T-helper 2 cell treated with Interferon-gamma antibody and Interleukin-4, amounts not matched to agents 5 μg/mL and 100 μg/mL, for 36 hours (primary cell): ENCODE data around the gene ARHGAP45.
"Not testable (repeated sequence)": the region's sequence is repeated elsewhere in the genome, so short reads cannot be mapped to it uniquely, and the experiment has no call there.

ENCODE experiments used
- DNase-seq: peaks from one replicate; pipeline ENCODE4 v3.0.0; 2021; ENCODE audit warnings: low spot score
- H3K27ac Mint-ChIP-seq: one replicate; pipeline ENCODE4 v1.8.0; 2021; ENCODE audit warnings: mild to moderate bottlenecking, mixed read lengths
- H3K27me3 Mint-ChIP-seq: one replicate; pipeline ENCODE4 v1.8.0; 2021; ENCODE audit warnings: low read depth, mixed read lengths
- H3K36me3 Mint-ChIP-seq: one replicate; pipeline ENCODE4 v1.8.0; 2021; ENCODE audit warnings: low read depth, mixed read lengths
- H3K4me1 Mint-ChIP-seq: one replicate; pipeline ENCODE4 v1.8.0; 2021; ENCODE audit warnings: low read depth, mixed read lengths
- H3K4me3 Mint-ChIP-seq: one replicate; pipeline ENCODE4 v1.8.0; 2022; ENCODE audit warnings: mild to moderate bottlenecking, moderate library complexity, mixed read lengths
- H3K9me3 Mint-ChIP-seq: one replicate; pipeline ENCODE4 v1.8.0; 2021; ENCODE audit warnings: mixed read lengths

ARHGAP45 gene

DNA sequence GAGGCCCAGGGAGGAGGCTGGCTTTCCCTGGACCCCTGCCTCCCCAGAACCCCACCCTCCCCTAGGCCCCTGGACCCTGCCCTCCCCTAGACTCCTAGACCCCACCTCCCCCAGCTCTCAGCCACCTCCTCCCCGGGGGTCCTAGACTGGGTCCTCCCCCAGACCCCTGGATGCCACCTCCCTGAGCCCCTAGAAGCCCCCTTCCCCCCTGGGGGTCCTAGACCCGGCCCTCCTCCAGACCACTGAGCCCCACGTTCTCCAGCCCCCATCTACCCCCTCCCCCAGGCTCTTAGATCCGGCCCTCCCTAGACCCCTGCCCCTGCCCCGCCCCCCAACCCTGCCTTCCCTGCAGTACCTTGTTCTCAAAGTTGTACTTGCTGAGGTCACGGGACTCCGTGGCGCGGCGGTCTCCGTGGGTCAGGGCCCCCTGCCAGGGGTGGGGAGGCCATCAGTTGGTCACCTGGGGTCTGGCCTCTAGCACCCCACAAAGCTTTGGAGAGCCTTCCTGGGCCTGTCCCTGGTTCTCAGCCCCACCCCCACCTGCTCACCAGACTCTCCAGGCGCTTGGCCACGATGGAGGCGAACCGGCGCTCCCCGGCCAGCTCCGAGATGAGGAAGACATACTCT is 44.8 kb downstream of the ARHGAP45 start:
- H3K36me3 Mint-ChIP-seq, result peaks cover 3% of the 10 kb centered on the region
- no peak overlapping the region for H3K27ac Mint-ChIP-seq
- no peaks in the 10 kb centered on the region for H3K4me1 Mint-ChIP-seq
- H3K27me3 Mint-ChIP-seq, result no peaks in the 10 kb centered on the region
- H3K4me3 Mint-ChIP-seq, result no peak overlapping the region
- DNase-seq, result no peak
- H3K9me3 Mint-ChIP-seq, result no peaks in the 10 kb centered on the region

DNA sequence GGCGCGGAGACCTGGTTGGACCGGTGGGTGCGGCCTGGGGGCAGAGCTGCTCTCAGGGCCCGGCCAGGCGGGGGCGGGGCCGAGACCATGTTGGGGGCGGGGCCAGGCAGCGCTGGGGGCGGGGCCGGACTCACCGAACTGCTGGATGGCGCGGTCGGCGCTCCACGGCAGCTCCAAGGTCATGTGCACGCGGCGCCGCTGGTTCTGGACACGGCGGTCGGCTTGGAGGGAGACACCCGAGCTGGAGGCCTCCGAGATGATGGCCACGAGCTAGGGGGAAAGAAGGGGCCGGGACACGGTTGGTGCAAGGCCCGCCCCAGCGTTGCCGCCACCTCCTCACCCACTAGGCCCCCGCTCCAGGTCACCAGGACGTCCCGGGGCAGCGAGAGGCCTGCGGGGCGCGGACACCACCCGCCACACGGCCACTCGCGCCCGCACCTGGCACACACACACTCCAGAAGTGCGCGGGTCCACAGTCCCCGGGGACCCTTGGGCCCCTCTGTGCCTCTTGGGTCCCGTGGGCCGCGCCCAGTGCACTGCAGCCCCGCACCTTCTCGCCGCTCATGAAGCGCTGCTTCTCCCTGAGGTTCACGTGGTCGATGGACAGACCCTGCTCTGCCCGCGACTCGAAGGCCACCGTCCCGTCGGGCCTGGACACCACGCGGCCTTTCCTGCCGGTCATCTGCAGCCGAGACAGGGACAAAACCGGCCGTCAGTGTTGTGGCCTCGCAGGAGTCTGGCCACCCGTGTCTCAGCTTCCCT is 45.5 kb downstream of the ARHGAP45 start:
- H3K9me3 Mint-ChIP-seq, result no peaks in the 10 kb centered on the region
- H3K4me1 Mint-ChIP-seq, result no peaks in the 10 kb centered on the region
- DNase-seq, result no peak
- H3K27ac Mint-ChIP-seq, result no peak overlapping the region
- H3K4me3 Mint-ChIP-seq, result no peak overlapping the region
- H3K27me3 Mint-ChIP-seq, result no peaks in the 10 kb centered on the region
- peaks cover 3% of the 10 kb centered on the region for H3K36me3 Mint-ChIP-seq

DNA sequence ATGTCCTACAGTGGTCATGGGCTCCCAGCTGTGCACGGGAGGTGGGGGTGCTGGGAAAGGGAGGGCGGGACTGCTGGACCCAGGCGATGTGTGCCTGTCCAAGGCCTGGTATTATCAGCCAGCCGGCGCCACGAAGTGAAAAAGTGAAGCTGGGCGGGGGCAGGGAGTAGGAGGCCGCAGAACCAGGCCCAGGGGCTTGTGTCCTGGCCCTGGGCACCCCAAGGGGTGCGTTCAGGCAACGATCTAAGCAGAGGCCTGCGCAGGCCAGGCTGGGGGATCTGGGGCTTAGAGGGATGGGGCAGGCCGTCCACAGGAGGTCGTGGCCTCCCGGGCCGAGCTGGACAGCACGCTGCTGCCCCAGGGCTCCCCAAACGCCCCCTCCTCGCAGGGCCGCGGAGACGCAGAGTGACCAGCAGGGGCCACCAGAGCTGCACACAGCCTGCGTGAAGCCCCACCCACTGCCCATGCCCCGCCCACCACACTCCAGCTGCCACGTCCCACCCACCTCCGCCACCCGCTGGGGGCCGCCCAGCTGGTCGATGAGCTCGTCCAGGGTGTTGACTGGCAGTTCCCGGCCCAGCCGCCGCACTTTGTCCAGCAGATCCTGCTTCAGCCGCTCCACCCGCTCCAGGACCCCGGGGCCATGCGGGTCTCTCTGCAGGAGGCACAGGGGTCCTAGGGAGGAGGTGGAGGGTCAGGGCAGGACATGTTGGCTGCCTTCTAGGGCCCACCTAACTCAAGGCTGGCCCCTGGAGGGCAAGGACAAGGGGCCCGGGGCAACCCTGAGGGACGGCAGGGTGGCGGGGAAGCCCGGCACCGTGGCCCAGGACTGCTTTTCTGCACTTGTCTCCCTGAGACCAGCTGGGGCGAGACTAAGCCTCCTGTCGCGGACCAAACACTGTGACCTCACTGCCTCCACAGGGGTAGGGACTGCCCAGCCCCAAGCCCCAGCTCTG is 46.3 kb downstream of the ARHGAP45 start:
- Mint-ChIP-seq H3K36me3 (peaks cover 2% of the 10 kb centered on the region), H3K9me3 (no peaks in the 10 kb centered on the region), H3K27me3 (no peaks in the 10 kb centered on the region), H3K27ac (no peak overlapping the region), H3K4me1 (no peaks in the 10 kb centered on the region), H3K4me3 (no peak overlapping the region)
- DNase-seq, result peak; percentile 75

DNA sequence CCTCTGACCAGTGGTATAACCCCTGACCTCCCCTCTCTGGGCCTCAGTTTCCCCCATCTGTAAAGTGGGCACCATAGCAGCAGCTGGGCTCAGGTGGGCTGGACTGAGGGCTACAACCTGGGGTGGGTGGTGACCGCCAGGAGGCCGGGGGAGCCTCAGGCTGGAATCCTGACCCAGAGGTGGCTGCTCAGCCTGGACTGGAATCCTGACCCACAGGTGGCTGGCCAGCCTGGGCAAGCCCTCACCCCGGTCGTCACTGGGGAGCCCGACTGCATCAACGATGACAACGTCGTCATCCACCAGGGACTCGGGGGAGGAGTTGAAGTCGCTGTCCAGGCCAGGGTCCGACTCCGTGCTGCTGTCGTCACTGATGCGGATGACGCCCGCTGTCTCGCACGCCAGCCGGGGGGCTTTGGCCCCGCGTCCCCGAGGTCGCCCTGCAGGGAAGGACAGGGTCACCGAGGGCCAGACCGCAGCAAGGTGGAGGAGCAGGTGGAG is 47.1 kb downstream of the ARHGAP45 start:
- H3K36me3 Mint-ChIP-seq, result peaks cover 5% of the 10 kb centered on the region
- no peaks in the 10 kb centered on the region for H3K4me1 Mint-ChIP-seq
- H3K9me3 Mint-ChIP-seq, result no peaks in the 10 kb centered on the region
- no peak overlapping the region for H3K4me3 Mint-ChIP-seq
- H3K27ac Mint-ChIP-seq, result no peak overlapping the region
- no peak for DNase-seq
- H3K27me3 Mint-ChIP-seq, result no peaks in the 10 kb centered on the region

DNA sequence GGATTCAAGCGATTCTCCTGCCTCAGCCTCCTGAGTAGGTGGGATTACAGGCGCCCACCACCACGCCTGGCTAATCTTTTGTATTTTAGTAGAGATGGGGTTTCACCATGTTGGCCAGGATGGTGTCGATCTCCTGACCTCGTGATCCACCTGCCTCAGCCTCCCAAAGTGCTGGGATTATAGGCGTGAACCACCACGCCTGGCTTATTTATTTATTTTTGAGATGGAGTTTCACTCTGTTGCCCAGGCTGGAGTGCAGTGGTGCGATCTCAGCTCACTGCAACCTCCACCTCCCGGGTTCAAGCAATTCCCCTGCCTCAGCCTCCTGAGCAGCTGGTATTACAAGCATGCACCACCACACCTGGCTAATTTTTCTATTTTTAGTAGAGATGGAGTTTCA is 47.8 kb downstream of the ARHGAP45 start:
- not testable (repeated sequence) for H3K27ac Mint-ChIP-seq

DNA sequence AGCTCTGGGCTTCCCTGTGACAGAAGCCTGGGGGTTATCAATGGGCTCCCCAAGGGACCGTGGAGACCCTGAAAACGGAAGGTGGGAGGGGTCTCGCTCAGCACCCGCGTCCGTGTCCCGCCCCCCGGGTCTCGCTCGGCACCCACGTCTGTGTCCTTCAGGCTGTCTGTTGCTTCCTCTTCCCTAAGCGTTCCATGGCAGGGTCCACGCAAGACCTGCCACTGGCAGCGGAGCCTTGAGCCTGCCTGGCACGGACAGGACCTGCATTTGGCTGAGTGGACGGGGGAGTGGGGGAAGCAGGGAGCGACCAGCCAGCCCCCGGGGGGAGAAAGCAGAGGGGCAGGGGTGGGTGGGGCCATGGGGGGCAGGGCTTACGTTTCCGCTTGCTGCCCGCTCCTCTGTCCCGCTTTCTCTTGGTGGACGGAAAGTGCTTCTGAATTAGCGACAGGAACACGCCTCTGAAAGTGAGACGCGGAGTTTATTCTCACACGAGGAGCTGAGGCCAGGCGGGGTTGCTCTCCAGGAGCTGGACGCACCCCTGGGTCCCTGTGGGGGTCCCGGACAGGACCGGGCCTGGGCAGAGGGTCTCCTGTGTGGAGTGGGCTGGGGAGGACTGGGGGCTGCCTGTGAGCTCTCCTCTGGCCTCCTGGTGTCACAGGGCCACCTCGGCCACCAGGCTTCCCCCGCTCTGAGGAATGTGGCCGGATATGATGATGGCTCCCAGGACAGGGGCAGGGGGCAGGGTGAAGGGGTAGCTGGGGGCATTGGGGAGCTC is 48.9 kb downstream of the ARHGAP45 start:
- no peaks in the 10 kb centered on the region for H3K4me1 Mint-ChIP-seq
- DNase-seq, result no peak
- H3K4me3 Mint-ChIP-seq, result no peak overlapping the region
- H3K36me3 Mint-ChIP-seq, result peaks cover 12% of the 10 kb centered on the region
- no peaks in the 10 kb centered on the region for H3K27me3 Mint-ChIP-seq
- no peak overlapping the region for H3K27ac Mint-ChIP-seq
- H3K9me3 Mint-ChIP-seq, result no peaks in the 10 kb centered on the region

More for the DNA sequence above, 47.8 kb downstream of the ARHGAP45 start:
- DNase-seq, H3K4me3 Mint-ChIP-seq, H3K36me3 Mint-ChIP-seq, H3K9me3 Mint-ChIP-seq, H3K27me3 Mint-ChIP-seq, H3K4me1 Mint-ChIP-seq: not testable (repeated sequence)

DNA sequence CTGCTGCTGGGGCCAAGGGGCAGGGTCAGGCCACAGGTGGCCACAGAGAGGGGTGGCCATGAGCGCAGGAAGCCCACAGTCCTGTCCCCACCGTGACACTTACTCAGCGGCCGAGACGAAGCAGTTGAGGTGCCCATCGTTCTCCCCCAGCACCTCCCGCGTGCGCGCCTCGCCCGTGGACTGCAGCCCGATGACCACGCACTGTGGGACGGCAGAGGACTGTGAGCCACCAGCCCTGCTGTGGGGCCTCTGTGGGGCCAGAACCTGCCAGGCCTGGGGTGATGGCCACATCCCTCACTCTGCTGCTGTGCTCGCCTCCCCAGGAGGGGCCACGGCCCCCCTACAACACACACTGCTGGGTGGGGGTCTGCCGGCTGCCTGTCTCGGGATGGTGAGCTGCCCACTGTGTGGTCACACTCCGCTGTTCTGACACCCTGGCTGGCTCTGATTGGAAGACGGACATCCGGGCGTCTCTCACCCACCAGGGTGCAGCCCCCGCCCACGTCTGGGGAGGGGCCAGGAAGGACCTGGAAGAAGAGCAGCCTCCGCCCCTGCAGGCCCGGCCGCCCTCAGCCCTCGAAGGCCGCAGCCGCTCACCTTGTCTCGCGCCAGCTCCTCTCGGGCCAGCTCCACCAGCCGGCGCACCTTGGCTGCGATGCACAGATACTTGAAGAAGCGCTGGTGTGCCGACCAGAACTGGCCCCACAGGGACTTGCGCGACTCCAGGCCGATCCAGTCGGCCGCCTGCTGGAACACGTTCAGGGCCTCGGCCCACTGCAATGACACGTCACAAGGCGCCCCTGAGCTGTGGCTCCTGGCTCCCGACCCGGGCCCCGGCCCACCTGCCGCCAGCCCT is 50.0 kb downstream of the ARHGAP45 start:
- no peak overlapping the region for H3K27ac Mint-ChIP-seq
- H3K4me3 Mint-ChIP-seq, result no peak overlapping the region
- H3K27me3 Mint-ChIP-seq, result no peaks in the 10 kb centered on the region
- no peaks in the 10 kb centered on the region for H3K9me3 Mint-ChIP-seq
- peaks cover 20% of the 10 kb centered on the region for H3K36me3 Mint-ChIP-seq
- no peak for DNase-seq
- H3K4me1 Mint-ChIP-seq, result no peaks in the 10 kb centered on the region

DNA sequence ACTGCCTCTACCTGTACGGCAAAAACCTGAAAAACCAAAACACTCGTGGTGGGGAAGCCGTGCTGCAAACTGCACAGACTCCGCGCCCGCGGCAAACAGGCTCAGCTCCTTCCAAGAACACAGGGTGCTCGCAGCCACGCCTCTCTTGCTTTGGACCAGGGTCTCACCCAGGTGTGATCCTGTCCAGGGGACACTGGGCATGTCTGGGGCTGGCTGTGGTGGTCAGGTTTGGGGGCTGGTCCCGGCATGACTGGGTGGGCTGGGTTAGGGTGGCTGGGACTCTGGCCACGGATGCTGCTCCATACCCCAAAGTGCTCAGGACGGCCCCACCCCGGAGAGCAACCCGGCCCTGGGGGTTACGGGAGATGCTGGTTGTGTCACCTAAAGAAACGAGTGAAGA is 50.7 kb downstream of the ARHGAP45 start:
- H3K4me3 Mint-ChIP-seq, result no peak overlapping the region
- DNase-seq, result no peak
- H3K4me1 Mint-ChIP-seq, result no peaks in the 10 kb centered on the region
- H3K27me3 Mint-ChIP-seq, result no peaks in the 10 kb centered on the region
- peaks cover 23% of the 10 kb centered on the region for H3K36me3 Mint-ChIP-seq
- H3K9me3 Mint-ChIP-seq, result no peaks in the 10 kb centered on the region
- H3K27ac Mint-ChIP-seq, result no peak overlapping the region

DNA sequence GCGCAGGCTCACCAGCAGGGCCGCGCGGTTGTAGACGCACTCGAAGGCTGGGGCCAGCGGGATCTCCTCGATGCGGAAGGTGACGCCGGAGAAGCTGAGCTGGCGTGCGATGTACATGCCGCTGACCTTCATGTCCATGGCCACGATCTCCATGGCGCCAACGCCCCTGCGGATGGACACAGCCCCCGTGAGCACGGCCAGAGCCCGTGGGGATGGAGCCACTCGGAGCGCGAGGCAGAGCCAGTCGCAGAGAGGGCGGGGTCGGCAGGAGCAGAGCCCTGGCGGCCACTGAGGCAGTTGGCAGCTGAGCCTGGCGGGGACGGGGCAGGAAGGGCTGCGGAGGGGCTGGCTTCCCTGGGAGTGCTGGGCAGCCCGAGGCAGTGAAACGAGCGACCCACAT is 52.0 kb downstream of the ARHGAP45 start:
- Mint-ChIP-seq H3K4me3 (no peak overlapping the region), H3K36me3 (peaks cover 28% of the 10 kb centered on the region), H3K27me3 (no peaks in the 10 kb centered on the region), H3K4me1 (no peaks in the 10 kb centered on the region), H3K9me3 (no peaks in the 10 kb centered on the region), H3K27ac (no peak overlapping the region)
- no peak for DNase-seq

DNA sequence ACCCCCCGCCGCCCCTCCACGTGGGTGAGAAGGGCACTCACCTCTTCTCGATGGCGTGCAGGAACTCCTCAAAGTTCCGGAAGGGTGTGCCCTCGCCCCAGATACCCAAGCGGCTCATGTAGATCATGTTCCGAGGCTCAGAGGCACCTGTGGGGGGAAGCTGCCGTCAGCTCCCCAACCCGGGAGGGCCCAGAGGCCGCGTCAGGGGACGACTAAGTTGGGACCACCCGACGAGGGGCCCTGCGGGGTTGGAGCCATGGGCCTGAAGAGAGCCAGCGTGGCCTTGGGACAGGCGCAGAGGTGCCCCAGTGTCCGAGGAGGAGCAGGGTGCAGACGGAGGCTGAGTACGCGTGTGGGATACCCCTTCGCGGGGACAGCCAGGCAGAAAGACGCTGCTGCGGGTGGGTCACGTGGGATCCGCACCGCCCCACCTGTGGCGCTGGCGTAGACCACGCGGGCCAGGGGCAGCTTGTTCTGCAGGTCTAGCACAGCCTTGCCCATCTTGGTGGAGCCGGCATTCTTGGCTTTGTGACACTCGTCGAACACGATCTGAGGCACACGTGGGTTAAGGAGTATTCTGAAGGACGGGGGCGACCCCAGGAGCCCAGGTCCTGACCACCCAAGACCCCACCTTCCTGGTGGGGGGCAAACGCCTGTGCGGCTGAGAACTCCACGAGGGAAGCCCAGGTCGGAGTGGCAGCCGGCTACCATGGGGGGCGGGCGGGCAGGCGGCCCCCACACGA is 52.7 kb downstream of the ARHGAP45 start:
- H3K36me3 Mint-ChIP-seq, result peaks cover 28% of the 10 kb centered on the region
- H3K27ac Mint-ChIP-seq, result no peak overlapping the region
- H3K27me3 Mint-ChIP-seq, result no peaks in the 10 kb centered on the region
- no peaks in the 10 kb centered on the region for H3K4me1 Mint-ChIP-seq
- DNase-seq, result no peak
- H3K4me3 Mint-ChIP-seq, result no peak overlapping the region
- no peaks in the 10 kb centered on the region for H3K9me3 Mint-ChIP-seq

DNA sequence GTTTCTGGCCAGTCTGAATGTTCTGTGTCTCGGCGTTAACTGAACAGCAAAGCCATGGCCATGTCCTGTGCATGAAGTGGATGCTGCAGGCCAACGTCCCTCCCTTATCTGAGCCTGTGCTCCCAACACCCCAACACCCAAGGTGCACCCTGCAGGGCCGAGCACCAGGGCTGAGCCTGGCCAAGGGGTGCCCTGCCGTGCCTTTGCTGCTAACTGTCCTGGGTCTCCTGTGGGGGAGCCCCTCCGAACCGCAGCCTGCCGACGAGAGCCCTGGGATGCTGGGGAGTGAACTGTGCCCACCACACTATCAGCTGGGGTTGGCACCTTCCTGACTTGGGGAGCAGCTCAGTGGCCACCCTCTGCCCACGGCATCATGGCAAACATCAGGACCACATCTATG is 54.4 kb downstream of the ARHGAP45 start:
- no peaks in the 10 kb centered on the region for H3K9me3 Mint-ChIP-seq
- H3K27ac Mint-ChIP-seq, result no peak overlapping the region
- H3K4me3 Mint-ChIP-seq, result no peak overlapping the region
- DNase-seq, result no peak
- H3K36me3 Mint-ChIP-seq, result peaks cover 31% of the 10 kb centered on the region
- H3K27me3 Mint-ChIP-seq, result no peaks in the 10 kb centered on the region
- no peaks in the 10 kb centered on the region for H3K4me1 Mint-ChIP-seq
